Heart left ventricle (tissue), 13 donors: ENCODE data around the gene GAL3ST1.

Source experiments
- CTCF ChIP-seq, 12 donors: fragments of 200-600 bp; sonication (generic) in 4 of 12; IDR thresholded peaks; one replicate each; pipeline versions ENCODE4 v1.5.0 to v1.8.0; 2018 to 2022; ENCODE audit warnings: antibody characterized with exemption in 12 of 12, mild to moderate bottlenecking in 5 of 12
- POLR2A ChIP-seq, 2 donors: fragments of 450-650 bp; IDR thresholded peaks; one replicate each; pipeline ENCODE4 v1.6.1; 2017; ENCODE audit warnings: antibody characterized with exemption in 2 of 2, mild to moderate bottlenecking in 2 of 2, moderate library complexity in 2 of 2
- donor health status: ischemic (EF 13 %, LVEDD 7.1; RV severe dilation, severe dysfunction).
- donor health status: DM: no; HTN: yes; CAD: no.
- donor health status: DM: no; HTN: no; CAD: no.
- donor health status: ischemic (EF 25% LVEDD 6.9; RV normal size, moderate dysfunction).
- donor health status: ischemic (EF 25% LVEDD 5.7; RV mildly dilated, moderate dysfunction).
- donor health status: ischemic (EF 35%, LVEDD 5.7; RV mildly dilated, moderate dysfunction).
- donor health status: nonischemic (EF 11% LVEDD 7.7; RV severe dilation, severe dysfunction).
- donor health status: DM: yes; HTN: yes; CAD: no.
- donor health status: PGD.
- donor health status: ischemic (EF 29% LVEDD 5.4; RV normal size, mild dysfunction).
- donor health status: nonischemic (EF 23%, LVEDD 6.1; RV moderate dilation, normal function).

GRCh38 chr22:30539368-30539767 is 35.1 kb downstream of the GAL3ST1 start:
- TF ChIP-seq POLR2A (IDR thresholded peaks at IDR 0.05) (no peak), CTCF (IDR thresholded peaks at IDR 0.05) (no peak)
